HG02763 (cell line): ENCODE results near the gene GRM1.

Experiments used
- ATAC-seq: cut with Tn5 transposase; IDR thresholded peaks from one replicate; pipeline ENCODE4 v1.9.1; 2021; ENCODE audit warnings: mild to moderate bottlenecking, moderate library complexity; ENCODE audit not compliant: unreplicated experiment

Gene GRM1

DNA sequence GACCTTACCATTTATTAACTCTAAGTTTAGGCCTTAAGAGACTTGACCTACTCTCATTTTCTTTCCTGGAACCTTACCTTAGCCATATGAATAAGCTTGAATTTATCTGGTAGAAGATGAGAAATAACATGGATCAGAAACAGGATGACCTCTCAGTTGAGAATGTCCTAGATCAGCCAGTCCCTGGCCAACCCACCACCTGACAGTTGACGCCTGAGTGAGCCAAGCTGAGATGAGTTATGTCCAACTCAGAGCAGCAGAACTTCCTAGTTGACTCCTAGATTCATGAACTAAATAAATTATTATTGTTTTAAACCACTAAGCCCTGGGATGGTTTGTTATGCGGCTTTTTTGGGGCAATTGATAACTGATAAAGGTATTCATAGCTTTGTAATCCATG is 281.8 kb downstream of the GRM1 start:
- ATAC-seq = no peak

DNA sequence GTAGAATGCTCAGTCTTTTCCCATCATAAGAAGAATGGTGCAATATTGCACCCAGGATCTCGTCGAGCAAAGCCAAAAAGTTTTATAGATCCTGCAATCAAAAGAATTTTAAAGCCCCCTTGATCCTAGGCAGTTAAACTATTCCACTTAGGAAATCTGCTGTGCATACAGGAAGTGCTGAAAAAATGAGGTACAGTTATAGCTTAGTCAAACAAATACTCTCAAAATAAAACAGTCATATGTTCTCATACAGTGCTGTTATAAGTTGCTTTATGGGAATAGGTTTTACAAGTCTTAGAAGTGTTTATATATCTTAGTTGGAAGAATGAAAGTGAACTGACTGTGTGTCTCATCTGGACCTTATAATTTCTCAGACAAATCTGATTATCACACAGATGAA is 282.2 kb downstream of the GRM1 start:
- no peak for ATAC-seq

DNA sequence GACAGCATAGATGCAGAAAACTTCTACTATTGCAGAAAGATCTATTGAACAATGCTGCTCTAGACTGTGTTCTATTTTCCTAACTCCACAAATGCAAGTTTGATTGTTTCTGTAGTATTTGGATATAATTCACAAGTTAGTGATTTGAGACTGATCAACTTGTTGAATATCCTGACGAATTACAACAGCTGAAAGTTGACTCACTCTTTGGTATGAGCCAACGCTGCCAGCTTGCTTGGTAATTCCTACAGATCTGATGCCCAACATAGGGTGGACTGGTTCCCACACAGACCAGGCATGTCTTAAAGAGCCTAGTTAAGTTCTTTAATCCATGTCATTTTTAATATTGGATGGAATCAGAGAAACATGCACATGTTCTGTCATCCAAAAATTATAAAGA is 283.7 kb downstream of the GRM1 start:
- ATAC-seq = no peak

GRCh38 chr6:146315381-146316174 is 286.7 kb downstream of the GRM1 start:
- ATAC-seq = no peak

GRCh38 chr6:146316175-146316495 is 287.3 kb downstream of the GRM1 start:
- no peak for ATAC-seq

GRCh38 chr6:146331013-146331412 is 302.2 kb downstream of the GRM1 start:
- ATAC-seq = no peak

- ATAC-seq = no peak
These were observed 306.5 kb downstream of the GRM1 start for GRCh38 chr6:146335336-146335735.

DNA sequence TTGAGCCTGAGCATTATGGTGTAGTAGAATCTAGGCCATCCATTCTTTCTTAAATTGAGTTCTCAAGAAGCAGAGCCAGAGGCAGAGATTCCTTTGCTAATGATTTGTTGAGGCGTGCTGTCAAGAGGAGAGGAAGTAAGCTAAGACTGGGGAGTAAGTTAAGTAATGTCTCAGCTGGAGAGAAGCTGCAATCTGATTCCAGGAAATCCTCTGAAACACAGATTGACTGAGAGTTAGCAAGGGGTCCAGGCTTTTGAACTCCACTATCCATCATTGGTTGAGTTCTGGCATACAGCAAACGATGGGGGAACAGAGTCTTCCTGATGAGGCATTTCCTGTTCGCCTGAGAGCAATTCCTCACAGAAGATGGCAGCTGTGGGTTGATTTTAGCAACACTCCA is 307.3 kb downstream of the GRM1 start:
- ATAC-seq = no peak

- ATAC-seq = no peak
These were observed 308.5 kb downstream of the GRM1 start for GRCh38 chr6:146337376-146337775.

DNA sequence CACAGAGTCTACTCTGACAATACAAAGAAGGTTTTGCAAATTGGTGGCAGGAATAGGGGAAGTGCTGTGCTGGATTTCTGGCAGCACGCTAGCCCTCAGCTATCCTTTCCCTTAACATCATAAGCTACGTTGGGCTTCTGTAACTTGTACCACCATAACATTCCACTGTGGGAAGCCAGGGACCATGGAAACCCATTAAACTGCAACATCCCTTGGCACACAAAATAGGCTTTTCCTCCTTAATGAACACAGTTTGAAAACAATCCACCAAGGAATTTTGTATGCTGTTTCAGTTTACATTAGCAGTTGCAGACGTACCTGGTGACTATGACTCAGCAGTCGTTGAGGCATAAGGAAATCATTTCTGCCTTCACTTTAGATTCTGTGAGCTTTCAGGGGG is 310.9 kb downstream of the GRM1 start:
- ATAC-seq = no peak

DNA sequence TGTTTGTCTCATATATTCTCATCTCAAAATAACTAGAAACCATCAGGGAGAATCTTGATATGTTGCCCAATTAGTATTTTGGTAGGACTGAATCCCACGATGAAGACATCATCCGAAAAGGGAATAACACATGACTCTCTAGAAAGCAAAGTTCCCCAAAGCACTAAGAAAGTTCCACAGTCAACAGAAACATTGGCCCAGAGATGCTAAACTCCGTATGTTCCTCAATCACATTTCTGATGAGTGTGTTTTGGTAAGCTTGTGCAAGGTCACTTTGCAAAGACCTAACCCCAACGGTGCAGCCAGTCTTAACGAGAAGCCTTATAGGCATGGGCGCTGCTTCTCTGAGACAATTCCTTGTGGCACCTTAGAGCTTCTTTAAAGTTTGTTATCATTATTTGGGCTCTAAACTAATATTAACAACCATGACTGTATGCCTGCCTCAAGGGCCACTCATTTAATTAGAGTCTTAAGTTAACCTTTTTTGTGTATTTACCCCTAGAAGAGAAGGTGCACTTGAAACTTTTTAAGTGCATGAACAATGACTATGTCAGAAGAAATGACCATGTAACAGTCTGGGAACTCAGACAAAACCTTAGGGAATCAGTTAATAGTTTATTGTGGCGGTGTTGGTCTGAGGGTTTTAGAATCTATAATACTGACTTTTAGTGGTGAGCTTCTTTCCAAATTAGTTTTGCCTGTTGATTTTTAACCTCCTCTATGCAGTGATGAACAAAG is 312.8 kb downstream of the GRM1 start:
- no peak for ATAC-seq

DNA sequence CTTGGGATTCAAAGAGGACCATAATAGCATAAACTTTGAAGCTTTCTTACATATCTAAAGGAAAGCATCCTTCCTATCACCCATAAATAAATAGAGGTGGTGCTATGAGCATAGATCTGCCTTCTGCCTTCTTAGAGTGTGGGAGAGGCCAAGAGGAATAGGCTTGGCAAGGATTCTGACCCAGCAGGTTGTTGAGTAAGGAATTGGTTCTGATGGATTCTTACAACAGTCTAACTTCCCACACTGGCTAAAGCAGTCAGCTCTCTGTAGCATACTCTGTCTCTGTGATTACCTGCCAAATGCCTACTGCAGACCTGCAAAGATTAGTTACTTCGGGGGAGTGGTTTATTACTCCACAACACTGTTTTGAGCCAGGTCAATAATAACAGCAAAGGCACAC is 316.7 kb downstream of the GRM1 start:
- no peak for ATAC-seq

- ATAC-seq = no peak
These were observed 318.2 kb downstream of the GRM1 start for GRCh38 chr6:146347090-146347489.

GRCh38 chr6:146347690-146348089 is 318.8 kb downstream of the GRM1 start:
- no peak for ATAC-seq

- ATAC-seq = no peak
These were observed 322.2 kb downstream of the GRM1 start for GRCh38 chr6:146351018-146351417.

- ATAC-seq = no peak
These were observed 323.3 kb downstream of the GRM1 start for GRCh38 chr6:146352163-146352562.

GRCh38 chr6:146354451-146354850 is 325.6 kb downstream of the GRM1 start:
- no peak for ATAC-seq

- ATAC-seq = no peak
These were observed 326.7 kb downstream of the GRM1 start for GRCh38 chr6:146355521-146356100.

GRCh38 chr6:146357578-146358430 is 328.9 kb downstream of the GRM1 start:
- peak; percentile 56 for ATAC-seq

DNA sequence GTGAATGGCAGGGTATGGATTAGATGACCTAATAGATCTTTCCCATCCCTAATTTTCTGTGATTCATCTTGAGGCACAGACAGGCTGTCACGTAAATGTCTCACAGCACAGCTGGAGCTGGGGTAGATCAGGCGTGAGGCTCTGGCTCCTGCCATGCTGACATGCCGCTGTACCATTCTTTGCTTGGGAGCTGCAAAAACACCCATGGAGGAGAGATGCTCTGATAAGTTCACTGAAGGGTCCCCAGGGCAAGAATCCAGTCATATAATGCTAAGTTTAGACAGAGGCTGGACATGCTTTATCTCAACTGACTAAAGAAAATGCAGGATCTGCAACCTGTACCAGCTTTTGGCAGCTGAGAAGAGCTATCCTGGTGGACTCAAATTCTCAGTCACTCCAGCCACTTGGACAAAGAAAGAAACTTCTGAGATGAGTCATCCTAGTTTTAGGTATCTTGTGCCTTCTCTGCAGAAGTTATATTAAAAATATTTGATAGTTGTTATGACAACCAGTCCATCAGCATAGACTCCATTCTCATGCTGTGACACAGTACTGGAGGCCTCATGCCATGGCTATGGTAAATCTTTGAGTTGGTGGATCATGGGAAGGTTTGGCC is 329.7 kb downstream of the GRM1 start:
- no peak for ATAC-seq

DNA sequence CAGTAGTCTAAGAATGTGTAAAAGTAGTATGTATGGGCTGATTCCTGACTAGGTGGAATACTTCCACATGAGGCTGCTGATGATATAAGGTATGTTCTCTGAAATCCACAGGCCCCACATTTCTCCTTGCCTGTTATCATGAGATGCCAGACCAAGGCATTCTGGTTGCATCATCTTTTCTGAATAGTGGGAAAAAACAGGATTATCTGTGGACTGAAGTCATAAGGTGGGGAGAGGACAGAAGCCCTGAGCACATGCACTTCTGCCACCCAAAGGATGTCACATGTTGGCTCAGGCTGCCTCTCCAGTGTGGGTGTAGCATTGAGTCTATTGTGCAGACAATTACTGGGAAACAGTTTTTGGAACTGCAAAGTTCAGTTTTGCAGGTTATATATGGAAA is 330.3 kb downstream of the GRM1 start:
- no peak for ATAC-seq
